ENCODE measurements around the gene CAPN9. TPM values are rescaled to one million over a fixed set of nuclear protein-coding genes. Genes with fewer than 3 reads are reported as not detected.

The CAPN9 gene
- total and polyA plus RNA-seq, 9 of the 15 experiments (the other 6 are each of a cell fraction or from before 2014, with no cell fraction given), result not detected

DNA sequence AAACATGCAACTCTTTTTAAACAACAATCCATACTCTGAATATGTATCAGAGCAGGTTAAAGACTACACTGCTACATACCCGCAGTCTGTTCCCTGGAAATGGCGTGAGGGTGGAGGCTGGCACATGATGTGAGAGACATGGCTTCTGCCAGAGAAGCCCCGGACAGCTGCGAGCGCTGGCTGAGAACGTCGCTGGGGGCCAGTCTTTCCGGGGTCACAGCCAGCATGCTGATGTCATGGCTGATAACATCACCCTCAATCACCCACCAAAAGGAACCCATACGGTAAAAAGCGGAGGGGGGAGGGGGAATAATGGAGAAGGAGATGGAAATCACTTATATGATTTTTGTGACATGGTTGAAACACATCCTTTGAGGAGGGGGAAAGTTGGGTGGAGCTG is 92.0 kb downstream of the CAPN9 start:
- in situ Hi-C loops (cut with MboI) (no loop called here), intact Hi-C loops (cut with micrococcal nuclease) (no loop called here)
- no peaks in the 10 kb centered on the region for H3K9me1 ChIP-seq (ENCODE audit: control insufficient read depth, insufficient read depth, low read length)
- TF ChIP-seq KAT7 (CRISPR knock-in tag; IDR thresholded peaks at IDR 0.05; ENCODE audit: borderline replicate concordance), result no peak
- TF ChIP-seq ZNF589 (CRISPR knock-in tag; IDR thresholded peaks at IDR 0.05; ENCODE audit: low read depth), result no peak
- TF ChIP-seq, protein P1, sequence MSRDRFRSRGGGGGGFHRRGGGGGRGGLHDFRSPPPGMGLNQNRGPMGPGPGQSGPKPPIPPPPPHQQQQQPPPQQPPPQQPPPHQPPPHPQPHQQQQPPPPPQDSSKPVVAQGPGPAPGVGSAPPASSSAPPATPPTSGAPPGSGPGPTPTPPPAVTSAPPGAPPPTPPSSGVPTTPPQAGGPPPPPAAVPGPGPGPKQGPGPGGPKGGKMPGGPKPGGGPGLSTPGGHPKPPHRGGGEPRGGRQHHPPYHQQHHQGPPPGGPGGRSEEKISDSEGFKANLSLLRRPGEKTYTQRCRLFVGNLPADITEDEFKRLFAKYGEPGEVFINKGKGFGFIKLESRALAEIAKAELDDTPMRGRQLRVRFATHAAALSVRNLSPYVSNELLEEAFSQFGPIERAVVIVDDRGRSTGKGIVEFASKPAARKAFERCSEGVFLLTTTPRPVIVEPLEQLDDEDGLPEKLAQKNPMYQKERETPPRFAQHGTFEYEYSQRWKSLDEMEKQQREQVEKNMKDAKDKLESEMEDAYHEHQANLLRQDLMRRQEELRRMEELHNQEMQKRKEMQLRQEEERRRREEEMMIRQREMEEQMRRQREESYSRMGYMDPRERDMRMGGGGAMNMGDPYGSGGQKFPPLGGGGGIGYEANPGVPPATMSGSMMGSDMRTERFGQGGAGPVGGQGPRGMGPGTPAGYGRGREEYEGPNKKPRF (IDR thresholded peaks at IDR 0.05; ENCODE audit: low read depth, low read length), result no peak
- no peak for TF ChIP-seq FOXK1 (CRISPR knock-in tag; IDR thresholded peaks at IDR 0.05; ENCODE audit: borderline replicate concordance)
- no peak for TF ChIP-seq ZNF436 (CRISPR knock-in tag; IDR thresholded peaks at IDR 0.05)
- TF ChIP-seq BHLHE40 (IDR thresholded peaks at IDR 0.05; ENCODE audit: low read length), result no peak
- no peak for TF ChIP-seq ZBTB17 (CRISPR knock-in tag; IDR thresholded peaks at IDR 0.05)
- TF ChIP-seq HOXB6 (CRISPR knock-in tag; IDR thresholded peaks at IDR 0.05; ENCODE audit: borderline replicate concordance), result no peak
- TF ChIP-seq ZFP36 (IDR thresholded peaks at IDR 0.05; ENCODE audit: low read depth, low read length, partially characterized antibody), result no peak
- TF ChIP-seq, protein P2, sequence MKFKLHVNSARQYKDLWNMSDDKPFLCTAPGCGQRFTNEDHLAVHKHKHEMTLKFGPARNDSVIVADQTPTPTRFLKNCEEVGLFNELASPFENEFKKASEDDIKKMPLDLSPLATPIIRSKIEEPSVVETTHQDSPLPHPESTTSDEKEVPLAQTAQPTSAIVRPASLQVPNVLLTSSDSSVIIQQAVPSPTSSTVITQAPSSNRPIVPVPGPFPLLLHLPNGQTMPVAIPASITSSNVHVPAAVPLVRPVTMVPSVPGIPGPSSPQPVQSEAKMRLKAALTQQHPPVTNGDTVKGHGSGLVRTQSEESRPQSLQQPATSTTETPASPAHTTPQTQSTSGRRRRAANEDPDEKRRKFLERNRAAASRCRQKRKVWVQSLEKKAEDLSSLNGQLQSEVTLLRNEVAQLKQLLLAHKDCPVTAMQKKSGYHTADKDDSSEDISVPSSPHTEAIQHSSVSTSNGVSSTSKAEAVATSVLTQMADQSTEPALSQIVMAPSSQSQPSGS (CRISPR knock-in tag; IDR thresholded peaks at IDR 0.05), result no peak
- no peak for TF ChIP-seq TCF3 (CRISPR knock-in tag; IDR thresholded peaks at IDR 0.05)
- TF ChIP-seq BRCA1 (IDR thresholded peaks at IDR 0.05), result no peak
- no peak for TF ChIP-seq BRCA1 (CRISPR knock-in tag; IDR thresholded peaks at IDR 0.05)
- TF ChIP-seq HNRNPLL (IDR thresholded peaks at IDR 0.05; ENCODE audit: low read depth, low read length, poor library complexity, severe bottlenecking), result no peak
- TF ChIP-seq, protein P3, sequence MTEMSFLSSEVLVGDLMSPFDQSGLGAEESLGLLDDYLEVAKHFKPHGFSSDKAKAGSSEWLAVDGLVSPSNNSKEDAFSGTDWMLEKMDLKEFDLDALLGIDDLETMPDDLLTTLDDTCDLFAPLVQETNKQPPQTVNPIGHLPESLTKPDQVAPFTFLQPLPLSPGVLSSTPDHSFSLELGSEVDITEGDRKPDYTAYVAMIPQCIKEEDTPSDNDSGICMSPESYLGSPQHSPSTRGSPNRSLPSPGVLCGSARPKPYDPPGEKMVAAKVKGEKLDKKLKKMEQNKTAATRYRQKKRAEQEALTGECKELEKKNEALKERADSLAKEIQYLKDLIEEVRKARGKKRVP (CRISPR knock-in tag; IDR thresholded peaks at IDR 0.05), result no peak
- TF ChIP-seq HNRNPK (IDR thresholded peaks at IDR 0.05; ENCODE audit: low read depth, low read length, poor library complexity, severe bottlenecking), result no peak
- no peak for TF ChIP-seq ARHGAP35 (IDR thresholded peaks at IDR 0.05; ENCODE audit: partially characterized antibody)
- TF ChIP-seq, protein P4, sequence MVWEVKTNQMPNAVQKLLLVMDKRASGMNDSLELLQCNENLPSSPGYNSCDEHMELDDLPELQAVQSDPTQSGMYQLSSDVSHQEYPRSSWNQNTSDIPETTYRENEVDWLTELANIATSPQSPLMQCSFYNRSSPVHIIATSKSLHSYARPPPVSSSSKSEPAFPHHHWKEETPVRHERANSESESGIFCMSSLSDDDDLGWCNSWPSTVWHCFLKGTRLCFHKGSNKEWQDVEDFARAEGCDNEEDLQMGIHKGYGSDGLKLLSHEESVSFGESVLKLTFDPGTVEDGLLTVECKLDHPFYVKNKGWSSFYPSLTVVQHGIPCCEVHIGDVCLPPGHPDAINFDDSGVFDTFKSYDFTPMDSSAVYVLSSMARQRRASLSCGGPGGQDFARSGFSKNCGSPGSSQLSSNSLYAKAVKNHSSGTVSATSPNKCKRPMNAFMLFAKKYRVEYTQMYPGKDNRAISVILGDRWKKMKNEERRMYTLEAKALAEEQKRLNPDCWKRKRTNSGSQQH (CRISPR knock-in tag; IDR thresholded peaks at IDR 0.05), result no peak
- 45% methylated on average over 10 of the region's 10 CpGs for WGBS (ENCODE audit: insufficient coverage, low coverage, missing lambda C conversion rate)
- POLR2A ChIA-PET, result interaction anchor here (0.6 kb wide), 1 partner anchor 9 kb away, joined by 3 read pairs; no protein-coding TSS in a partner anchor
- H3K4me2 ChIP-seq (ENCODE audit: insufficient read depth, low read length), result no peak overlapping the region
- peaks cover 7% of the 10 kb centered on the region; the same call in 1 of the 3 replicates for H3K36me3 ChIP-seq (ENCODE audit: control insufficient read depth, insufficient read depth, low read length)
- no peak overlapping the region for H3K9ac ChIP-seq (ENCODE audit: insufficient read depth in 1 of 2, low read depth in 2 of 2, low read length in 2 of 2)
- ATAC-seq (no peak), FAIRE-seq (peak; percentile 71), DNase-seq (ENCODE audit: extremely low read depth in 1 of 4, low spot score in 3 of 4) (no peak)
- H3K4me1 ChIP-seq (replicated peaks in 1 of 2; ENCODE audit: control insufficient read depth in 2 of 2, insufficient read depth in 2 of 2, low read length in 2 of 2), result no peaks in the 10 kb centered on the region; a peak in 2 of 5 replicates
- H2AFZ ChIP-seq (ENCODE audit: low read depth, low read length), result no peak overlapping the region
- no peaks in the 10 kb centered on the region for H3K79me2 ChIP-seq (ENCODE audit: control insufficient read depth, insufficient read depth, low read length)
- H3K4me3 ChIP-seq, result no peak overlapping the region
- H3K27ac ChIP-seq (ENCODE audit: extremely low read depth, low read depth, low read length), result no peak overlapping the region
- no peaks in the 10 kb centered on the region for H3K9me3 ChIP-seq (replicated peaks; ENCODE audit: control insufficient read depth, insufficient read depth, low read depth, low read length)
- BruUV-seq (replicated peaks), result no TSS peak
- no peaks in the 10 kb centered on the region for H4K20me1 ChIP-seq (replicated peaks; ENCODE audit: control insufficient read depth, insufficient read depth, low read length)
- H3K27me3 ChIP-seq (ENCODE audit: control insufficient read depth in 2 of 2, insufficient read depth in 2 of 2, low read length in 2 of 2), result peaks cover 0 to 2% of the 10 kb centered on the region in 2 experiments; a peak in 1 of 5 replicates
- CTCF ChIA-PET (ENCODE audit: low intra/inter-chr PET ratio), result no interaction called here
